Measurements from ENCODE around the gene NUP98.
A peak's percentile ranks its signal among the peaks of the same experiment; 100 is the strongest.

NUP98 gene

GRCh38 chr11:3797329-3798090 is at the start of gene NUP98:
Gene NUP98, minus strand, starts transcription at chr11:3797554. Its CDS starts 15,437 bp downstream, at chr11:3782117.
- peak; percentile 100 for DNase-seq

GRCh38 chr11:3845670-3846069 is 48.3 kb upstream of the NUP98 start:
- no peak for DNase-seq

- DNase-seq, result no peak
Measured at GRCh38 chr11:3845246-3845645, 47.9 kb upstream of the NUP98 start.

- DNase-seq, result no peak
Measured at GRCh38 chr11:3843326-3843725, 46.0 kb upstream of the NUP98 start.

- DNase-seq, result peak; percentile 74 to 94
Measured at GRCh38 chr11:3841426-3842350, 44.3 kb upstream of the NUP98 start.

GRCh38 chr11:3840870-3841425 is 43.6 kb upstream of the NUP98 start, which contains the start of gene RHOG:
Gene RHOG, minus strand, starts transcription at chr11:3840959. Its CDS starts 12,821 bp downstream, at chr11:3828138.
- peak; percentile 64 to 94 for DNase-seq

GRCh38 chr11:3840004-3840869 is 42.9 kb upstream of the NUP98 start:
- DNase-seq, result peak; percentile 27 to 94

GRCh38 chr11:3838504-3838903 is 41.1 kb upstream of the NUP98 start:
- DNase-seq, result no peak

GRCh38 chr11:3837793-3838192 is 40.4 kb upstream of the NUP98 start:
- DNase-seq, result no peak

GRCh38 chr11:3836903-3837302 is 39.5 kb upstream of the NUP98 start:
- no peak for DNase-seq

- no peak for DNase-seq
Measured at GRCh38 chr11:3835751-3836150, 38.4 kb upstream of the NUP98 start.

- no peak for DNase-seq
Measured at GRCh38 chr11:3834664-3835461, 37.5 kb upstream of the NUP98 start.

GRCh38 chr11:3834349-3834663 is 37.0 kb upstream of the NUP98 start:
- no peak for DNase-seq

GRCh38 chr11:3833449-3833848 is 36.1 kb upstream of the NUP98 start:
- DNase-seq, result no peak

- no peak for DNase-seq
Measured at GRCh38 chr11:3832816-3833215, 35.5 kb upstream of the NUP98 start.

GRCh38 chr11:3831378-3832239 is 34.3 kb upstream of the NUP98 start:
- DNase-seq, result peak in 1 of 2 experiments; percentile 87

GRCh38 chr11:3830730-3831129 is 33.4 kb upstream of the NUP98 start:
- no peak for DNase-seq

- no peak for DNase-seq
Measured at GRCh38 chr11:3830088-3830487, 32.7 kb upstream of the NUP98 start.

GRCh38 chr11:3827434-3828186 is 30.3 kb upstream of the NUP98 start:
- no peak for DNase-seq

GRCh38 chr11:3826721-3827120 is 29.4 kb upstream of the NUP98 start:
- peak in 1 of 2 experiments; percentile 25 for DNase-seq
